ENCODE measurements around the gene SMYD3. TPM values are rescaled to one million over a fixed set of nuclear protein-coding genes. Genes with fewer than 3 reads are reported as not detected.
"Not testable (repeated sequence)": the region's sequence is repeated elsewhere in the genome, so short reads cannot be mapped to it uniquely, and the experiment has no call there.

SMYD3 gene
- total RNA-seq, 4 donors from 2014 or later = 12.0 to 15.0 (median 13.2) TPM

DNA sequence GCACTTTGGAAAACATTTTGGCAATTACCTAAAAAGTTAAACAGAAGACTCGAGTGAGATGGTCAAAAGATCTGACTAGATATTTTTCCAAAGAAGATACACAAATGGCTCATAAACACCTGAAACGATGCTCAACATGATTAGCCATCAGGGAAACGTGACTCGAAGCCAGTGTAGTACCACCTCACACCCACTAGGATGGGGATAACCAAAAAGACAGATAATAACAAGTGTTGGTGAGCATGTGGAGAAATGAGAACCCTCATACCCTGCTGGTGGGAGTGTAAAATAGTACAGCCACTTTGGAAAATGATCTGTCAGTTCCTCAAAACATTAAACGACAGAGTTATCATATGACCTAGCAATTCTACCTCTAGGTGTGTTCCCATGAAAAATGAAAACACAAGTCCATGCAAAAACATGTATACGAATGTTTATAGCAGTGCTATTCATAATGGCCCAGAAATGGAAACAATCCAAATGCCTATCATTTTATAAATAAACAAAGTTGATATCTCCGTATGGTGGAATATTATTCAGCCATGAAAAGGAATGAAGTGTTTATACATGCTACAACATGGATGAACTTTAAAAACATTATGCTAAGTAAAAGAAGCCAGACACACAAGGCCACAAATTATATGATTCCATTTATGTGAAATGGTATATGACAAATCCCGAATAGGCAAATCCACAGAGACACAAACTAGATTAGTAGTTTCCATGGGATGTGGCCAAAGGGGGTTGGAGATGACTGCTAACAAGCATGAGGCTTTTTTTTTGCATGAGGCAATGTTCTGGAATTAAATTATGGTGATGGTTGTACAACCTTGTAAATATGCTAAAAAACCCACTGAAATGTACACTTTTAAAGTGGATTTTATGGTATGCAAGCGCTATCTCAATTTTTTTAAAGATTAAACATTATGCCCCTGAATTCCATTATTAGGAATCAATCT lies 727.0 kb downstream of the SMYD3 start:
- DNase-seq (ENCODE audit: extremely low spot score) = no peak
- Histone ChIP-seq H3K9me3 (peaks cover 0 to 5% (median 0%) of the 10 kb centered on the region in 4 donors), H3K4me3 (no peak overlapping the region), H3K4me1 (no peaks in the 10 kb centered on the region), H3K27ac (replicated peaks in 1 of 4) (no peak overlapping the region), H3K27me3 (no peaks in the 10 kb centered on the region), H3K36me3 (no peaks in the 10 kb centered on the region)
- 94% methylated on average over 9 of the region's 9 CpGs for WGBS
- TF ChIP-seq POLR2AphosphoS5 (IDR thresholded peaks at IDR 0.05) = no peak
- intact Hi-C loops (cut with DNase I) = no loop called here

- DNase-seq (ENCODE audit: extremely low spot score) = no peak
- Histone ChIP-seq H3K4me3 (no peak overlapping the region), H3K27me3 (no peaks in the 10 kb centered on the region), H3K4me1 (no peaks in the 10 kb centered on the region), H3K36me3 (no peaks in the 10 kb centered on the region), H3K9me3 (peaks cover 0 to 5% (median 0%) of the 10 kb centered on the region in 4 donors), H3K27ac (replicated peaks in 1 of 4) (no peak overlapping the region)
- intact Hi-C loops (cut with DNase I) = no loop called here
- TF ChIP-seq EP300 (IDR thresholded peaks at IDR 0.05) (no peak), POLR2A (IDR thresholded peaks at IDR 0.05; ENCODE audit: low read depth) (no peak), CTCF (IDR thresholded peaks at IDR 0.05) (no peak), POLR2AphosphoS5 (IDR thresholded peaks at IDR 0.05) (no peak)
- 97% methylated on average over 3 of the region's 3 CpGs for WGBS
Measured at GRCh38 chr1:245777752-245778151, 729.3 kb downstream of the SMYD3 start.

DNA sequence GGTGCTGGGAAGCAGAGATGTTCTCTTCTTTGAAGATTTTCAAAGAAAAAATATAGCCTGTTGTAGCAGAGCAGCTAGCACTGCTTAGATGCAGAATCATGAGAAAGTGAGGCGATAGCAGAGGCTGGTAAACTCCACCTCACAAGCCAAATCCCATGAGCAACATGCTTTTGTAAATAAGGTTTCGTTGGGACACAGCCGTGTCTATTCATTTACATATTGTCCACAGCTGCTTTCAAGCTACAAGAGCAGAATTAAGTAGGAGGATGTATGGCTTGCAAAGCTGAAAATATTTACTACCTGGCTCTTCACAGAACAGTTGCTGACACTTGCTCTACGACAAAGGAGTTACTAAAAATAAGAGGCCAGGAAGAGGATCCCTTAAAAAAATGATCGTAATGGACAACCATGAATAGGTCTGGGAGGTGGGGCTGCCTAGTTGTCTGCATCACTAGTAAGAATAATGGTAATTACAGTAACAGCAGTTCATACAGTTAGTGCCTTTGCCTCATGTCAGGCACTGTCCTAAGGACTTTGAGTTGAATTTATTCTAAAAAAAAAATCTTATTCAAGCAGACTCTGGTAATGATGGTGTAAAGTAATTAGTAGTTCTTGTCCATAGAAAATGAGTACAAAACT lies 730.3 kb downstream of the SMYD3 start:
- H3K27ac ChIP-seq (replicated peaks in 1 of 4) = no peak overlapping the region
- no peaks in the 10 kb centered on the region for H3K27me3 ChIP-seq
- peaks cover 0 to 9% (median 7%) of the 10 kb centered on the region in 4 donors for H3K4me1 ChIP-seq
- 77% methylated on average over 5 of the region's 5 CpGs for WGBS
- no peak overlapping the region for H3K4me3 ChIP-seq
- peaks cover 0 to 5% (median 0%) of the 10 kb centered on the region in 4 donors for H3K9me3 ChIP-seq
- TF ChIP-seq POLR2AphosphoS5 (IDR thresholded peaks at IDR 0.05) (no peak), CTCF (IDR thresholded peaks at IDR 0.05) (no peak)
- intact Hi-C loops (cut with DNase I) = no loop called here
- no peaks in the 10 kb centered on the region for H3K36me3 ChIP-seq
- no peak for DNase-seq (ENCODE audit: extremely low spot score)

- Histone ChIP-seq H3K36me3 (no peaks in the 10 kb centered on the region), H3K27me3 (no peaks in the 10 kb centered on the region), H3K9me3 (peaks cover 0 to 5% (median 0%) of the 10 kb centered on the region in 4 donors), H3K4me3 (no peak overlapping the region), H3K27ac (replicated peaks in 1 of 4) (no peak overlapping the region), H3K4me1 (peaks cover 0 to 15% (median 13%) of the 10 kb centered on the region in 4 donors)
- WGBS = 94% methylated on average over 4 of the region's 4 CpGs
- DNase-seq (ENCODE audit: extremely low spot score) = no peak
- TF ChIP-seq POLR2A (IDR thresholded peaks at IDR 0.05; ENCODE audit: low read depth) (no peak), EP300 (IDR thresholded peaks at IDR 0.05) (no peak), CTCF (IDR thresholded peaks at IDR 0.05) (no peak), POLR2AphosphoS5 (IDR thresholded peaks at IDR 0.05) (no peak)
- intact Hi-C loops (cut with DNase I) = no loop called here
Measured at GRCh38 chr1:245776139-245776538, 730.9 kb downstream of the SMYD3 start.

GRCh38 chr1:245774931-245775330 lies 732.1 kb downstream of the SMYD3 start:
- peaks cover 0 to 21% (median 14%) of the 10 kb centered on the region in 4 donors for H3K4me1 ChIP-seq
- H3K4me3 ChIP-seq; H3K27ac ChIP-seq (replicated peaks in 1 of 4); H3K36me3 ChIP-seq; DNase-seq (ENCODE audit: extremely low spot score); intact Hi-C loops (cut with DNase I); H3K9me3 ChIP-seq; H3K27me3 ChIP-seq: not testable (repeated sequence)
- 85% methylated on average over 14 of the region's 25 CpGs for WGBS
